Astrocyte (in vitro differentiated cells and primary cell): ENCODE measurements around the gene TMEM119.

Experiments
- CTCF ChIP-seq: IDR thresholded peaks from 2 replicates; pipeline ENCODE4 v1.5.1; 2011; ENCODE audit warnings: low read depth, mild to moderate bottlenecking, inconsistent platforms, low read length, moderate library complexity; ENCODE audit not compliant: insufficient read depth
- EZH2 ChIP-seq: IDR thresholded peaks from 2 replicates; pipeline ENCODE4 v1.6.1; 2012; ENCODE audit warnings: mild to moderate bottlenecking, low read length, inconsistent platforms; ENCODE audit not compliant: insufficient read depth

DNA sequence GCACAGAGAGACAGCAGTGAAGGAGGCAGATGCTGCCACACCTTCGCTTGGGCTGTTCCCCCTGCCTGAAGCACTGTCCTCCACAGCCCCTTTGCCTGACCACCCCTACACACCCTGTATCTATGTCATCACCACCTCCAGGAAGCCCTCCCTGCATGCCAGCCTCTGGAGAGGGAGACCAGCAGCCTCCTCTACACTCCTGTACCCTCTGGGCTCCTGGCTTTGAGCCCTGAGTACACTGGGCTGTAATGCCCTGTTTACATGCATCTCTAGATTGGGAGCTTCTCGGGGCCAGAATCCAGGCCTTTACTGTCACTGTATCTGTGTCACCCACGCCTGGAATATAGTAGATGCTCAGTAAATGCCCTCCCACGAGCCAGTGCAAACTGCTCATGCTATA is 5.9 kb upstream of the TMEM119 start:
- TF ChIP-seq EZH2 (no peak), CTCF (no peak)
